ENCODE results near the gene ZBTB21.

Gene ZBTB21

GRCh38 chr21:42010507-42011495 is 641 bp upstream of the ZBTB21 start:
- DNase-seq (ENCODE audit: low read depth) = peak; percentile 55
- peak overlapping the region; percentile 61 for H3K4me3 ChIP-seq (ENCODE audit: low read depth, low read length)
- TF ChIP-seq MAX (IDR thresholded peaks at IDR 0.05; ENCODE audit: low read depth, low read length) (no peak), CTCF (IDR thresholded peaks at IDR 0.05; ENCODE audit: low read depth, low read length) (no peak), MYC (IDR thresholded peaks at IDR 0.05; ENCODE audit: low read depth, low read length) (peak; percentile 14), POLR2A (IDR thresholded peaks at IDR 0.05; ENCODE audit: extremely low read depth, insufficient read length) (peak; percentile 75)

GRCh38 chr21:42009018-42009830 is 936 bp downstream of the ZBTB21 start:
- DNase-seq (ENCODE audit: low read depth) = peak; percentile 66
- peak overlapping the region; percentile 67 for H3K4me3 ChIP-seq (ENCODE audit: low read depth, low read length)
- TF ChIP-seq MYC (IDR thresholded peaks at IDR 0.05; ENCODE audit: low read depth, low read length) (peak; percentile 39; the same call in 1 of the 2 replicates), CTCF (IDR thresholded peaks at IDR 0.05; ENCODE audit: low read depth, low read length) (no peak)

- DNase-seq (ENCODE audit: low read depth) = no peak
- TF ChIP-seq POLR2A (IDR thresholded peaks at IDR 0.05; ENCODE audit: extremely low read depth, insufficient read length) = no peak
- no peak for TF ChIP-seq MAX (IDR thresholded peaks at IDR 0.05; ENCODE audit: low read depth, low read length)
- no peak for TF ChIP-seq CTCF (IDR thresholded peaks at IDR 0.05; ENCODE audit: low read depth, low read length)
- H3K4me3 ChIP-seq (ENCODE audit: low read depth, low read length) = no peak overlapping the region
These were observed 2.7 kb downstream of the ZBTB21 start for GRCh38 chr21:42007356-42007940.

GRCh38 chr21:42006765-42007164 is 3.4 kb downstream of the ZBTB21 start:
- TF ChIP-seq CTCF (IDR thresholded peaks at IDR 0.05; ENCODE audit: low read depth, low read length) (no peak), POLR2A (IDR thresholded peaks at IDR 0.05; ENCODE audit: extremely low read depth, insufficient read length) (no peak), MYC (IDR thresholded peaks at IDR 0.05; ENCODE audit: low read depth, low read length) (no peak), MAX (IDR thresholded peaks at IDR 0.05; ENCODE audit: low read depth, low read length) (no peak)
- no peak overlapping the region for H3K4me3 ChIP-seq (ENCODE audit: low read depth, low read length)

GRCh38 chr21:42004406-42005199 is 5.6 kb downstream of the ZBTB21 start:
- no peak overlapping the region for H3K4me3 ChIP-seq (ENCODE audit: low read depth, low read length)
- TF ChIP-seq POLR2A (IDR thresholded peaks at IDR 0.05; ENCODE audit: extremely low read depth, insufficient read length) = no peak
- TF ChIP-seq CTCF (IDR thresholded peaks at IDR 0.05; ENCODE audit: low read depth, low read length) = no peak
- no peak for TF ChIP-seq MAX (IDR thresholded peaks at IDR 0.05; ENCODE audit: low read depth, low read length)
- TF ChIP-seq MYC (IDR thresholded peaks at IDR 0.05; ENCODE audit: low read depth, low read length) = no peak
- no peak for DNase-seq (ENCODE audit: low read depth)

More at GRCh38 chr21:42006765-42007164, 3.4 kb downstream of the ZBTB21 start:
- DNase-seq (ENCODE audit: low read depth) = no peak
